Measurements from ENCODE around the gene GUCY1A2. TPM values are rescaled to one million over a fixed set of nuclear protein-coding genes. Genes with fewer than 3 reads are reported as not detected.

Gene GUCY1A2
- total and polyA plus RNA-seq, 7 donors: 0.57 to 18.5 (median 9.4) TPM

DNA sequence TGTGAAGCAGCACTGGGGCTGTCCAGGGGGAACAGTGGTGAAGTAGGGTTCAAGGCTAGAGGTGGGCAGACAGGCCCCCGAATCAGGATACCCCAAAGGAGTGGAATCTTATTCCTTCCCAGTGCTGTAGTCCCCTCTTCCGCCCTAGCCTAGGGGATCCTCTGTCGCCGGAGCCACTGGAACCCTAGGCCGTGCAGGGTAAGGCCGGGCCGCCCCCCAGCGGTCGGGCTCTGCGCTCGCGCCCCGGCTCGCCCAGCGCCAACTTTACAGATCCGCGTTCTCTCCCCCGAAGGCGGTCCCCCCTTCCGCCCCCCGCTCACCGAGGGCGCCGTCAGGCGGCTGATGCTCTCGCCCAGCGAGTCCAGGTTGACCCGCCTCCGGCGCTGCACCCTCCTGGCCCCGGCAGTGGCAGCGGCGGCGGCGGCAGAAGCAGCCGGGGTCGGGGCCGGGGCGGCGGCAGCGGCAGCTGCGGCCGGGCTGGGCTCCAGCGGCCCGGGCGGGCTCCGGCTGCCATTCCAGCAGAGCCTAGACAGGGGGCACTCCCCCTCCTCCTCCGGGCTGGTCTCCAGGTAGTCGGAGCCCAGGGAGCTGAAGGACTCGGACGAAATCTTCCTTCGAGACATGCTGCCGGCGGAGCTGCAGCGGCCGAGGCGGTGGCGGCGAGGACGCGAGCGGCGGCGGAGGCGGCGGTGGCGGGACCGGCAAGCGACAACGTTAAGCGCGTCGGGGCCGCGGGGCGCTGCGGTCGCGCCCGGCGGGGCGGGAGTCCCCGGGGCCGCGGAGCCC is 650 bp downstream of the GUCY1A2 start:
- peaks cover 0 to 52% (median 9%) of the 10 kb centered on the region in 3 donors for H3K27me3 ChIP-seq (ENCODE audit: insufficient read depth in 3 of 3, low read length in 2 of 3)
- no peaks in the 10 kb centered on the region for H3K4me1 ChIP-seq
- no peaks in the 10 kb centered on the region for H3K9me3 ChIP-seq
- TF ChIP-seq, protein P1, sequence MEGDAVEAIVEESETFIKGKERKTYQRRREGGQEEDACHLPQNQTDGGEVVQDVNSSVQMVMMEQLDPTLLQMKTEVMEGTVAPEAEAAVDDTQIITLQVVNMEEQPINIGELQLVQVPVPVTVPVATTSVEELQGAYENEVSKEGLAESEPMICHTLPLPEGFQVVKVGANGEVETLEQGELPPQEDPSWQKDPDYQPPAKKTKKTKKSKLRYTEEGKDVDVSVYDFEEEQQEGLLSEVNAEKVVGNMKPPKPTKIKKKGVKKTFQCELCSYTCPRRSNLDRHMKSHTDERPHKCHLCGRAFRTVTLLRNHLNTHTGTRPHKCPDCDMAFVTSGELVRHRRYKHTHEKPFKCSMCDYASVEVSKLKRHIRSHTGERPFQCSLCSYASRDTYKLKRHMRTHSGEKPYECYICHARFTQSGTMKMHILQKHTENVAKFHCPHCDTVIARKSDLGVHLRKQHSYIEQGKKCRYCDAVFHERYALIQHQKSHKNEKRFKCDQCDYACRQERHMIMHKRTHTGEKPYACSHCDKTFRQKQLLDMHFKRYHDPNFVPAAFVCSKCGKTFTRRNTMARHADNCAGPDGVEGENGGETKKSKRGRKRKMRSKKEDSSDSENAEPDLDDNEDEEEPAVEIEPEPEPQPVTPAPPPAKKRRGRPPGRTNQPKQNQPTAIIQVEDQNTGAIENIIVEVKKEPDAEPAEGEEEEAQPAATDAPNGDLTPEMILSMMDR (IDR thresholded peaks at IDR 0.05): peak; percentile 24
- WGBS, 3 donors: 1 to 2% (median 1%) methylated on average over 41 to 85 of the region's 85 CpGs
- no peak overlapping the region for H3K27ac ChIP-seq
- H3K36me3 ChIP-seq (ENCODE audit: insufficient read depth in 1 of 2, low read depth in 1 of 2): no peaks in the 10 kb centered on the region
- peak; percentile 23 to 46 (median 42) for ATAC-seq
- intact Hi-C loops (cut with DNase I): no loop called here
- H3K4me3 ChIP-seq: peak overlapping the region; percentile 64
- peak; percentile 42 to 56 for DNase-seq

DNA sequence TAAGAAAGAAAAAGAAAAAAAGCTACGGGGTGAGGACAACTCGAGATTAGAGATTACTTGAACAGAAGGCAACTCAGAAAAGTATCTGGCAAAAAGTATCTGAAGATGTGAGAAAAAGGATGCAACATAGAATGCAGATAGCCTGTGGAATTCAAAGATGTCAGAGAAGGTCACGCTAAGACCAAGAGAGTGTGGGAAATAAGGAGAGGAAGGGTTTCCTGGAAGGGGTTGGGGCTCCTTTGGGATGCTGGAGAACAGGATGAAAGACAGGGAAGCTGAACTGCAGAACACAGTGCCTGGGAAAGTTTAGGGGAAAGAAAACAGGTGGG is 1.2 kb downstream of the GUCY1A2 start:
- WGBS, 3 donors: 43 to 51% (median 47%) methylated on average over 3 of the region's 3 CpGs

DNA sequence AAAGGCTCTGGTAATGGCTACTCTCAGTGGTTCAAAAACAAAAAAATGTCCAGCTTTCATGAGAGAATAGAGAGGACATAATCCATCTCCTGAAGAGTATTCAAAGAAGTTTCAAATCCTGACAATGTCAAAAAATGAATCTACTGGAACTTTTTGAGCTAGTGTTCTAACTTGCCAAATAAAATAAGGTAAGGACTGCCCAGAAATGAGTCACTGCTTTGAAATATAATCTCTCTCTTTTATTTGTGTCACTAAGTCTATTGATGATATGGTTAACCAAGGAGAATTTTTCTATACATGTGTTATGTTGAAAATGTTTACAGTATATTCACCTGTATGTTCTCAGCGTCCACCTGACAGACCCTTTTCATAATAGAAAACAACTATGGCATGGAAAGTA is 3.4 kb downstream of the GUCY1A2 start:
- H3K9me3 ChIP-seq: no peaks in the 10 kb centered on the region
- no peaks in the 10 kb centered on the region for H3K36me3 ChIP-seq (ENCODE audit: insufficient read depth in 1 of 2, low read depth in 1 of 2)
- DNase-seq (no peak), ATAC-seq (no peak)
- intact Hi-C loops (cut with DNase I): no loop called here
- TF ChIP-seq, protein P1 (IDR thresholded peaks at IDR 0.05): no peak
- peak overlapping the region; percentile 20 for H3K4me3 ChIP-seq
- H3K4me1 ChIP-seq: no peaks in the 10 kb centered on the region
- H3K27me3 ChIP-seq (ENCODE audit: insufficient read depth in 3 of 3, low read length in 2 of 3): peaks cover 0 to 44% (median 9%) of the 10 kb centered on the region in 3 donors
- no peak overlapping the region for H3K27ac ChIP-seq
- 90 to 91% (median 90%) methylated on average over 1 of the region's 1 CpG for WGBS, 3 donors

More for the DNA sequence above, 1.2 kb downstream of the GUCY1A2 start:
- H3K27ac ChIP-seq: no peak overlapping the region
- TF ChIP-seq, protein P1 (IDR thresholded peaks at IDR 0.05): no peak
- DNase-seq: no peak
- H3K27me3 ChIP-seq (ENCODE audit: insufficient read depth in 3 of 3, low read length in 2 of 3): peaks cover 0 to 49% (median 9%) of the 10 kb centered on the region in 3 donors
- peak in 1 of 4 donors; percentile 19 for ATAC-seq
- H3K9me3 ChIP-seq: no peaks in the 10 kb centered on the region
- intact Hi-C loops (cut with DNase I): no loop called here
- no peaks in the 10 kb centered on the region for H3K36me3 ChIP-seq (ENCODE audit: insufficient read depth in 1 of 2, low read depth in 1 of 2)
- H3K4me1 ChIP-seq: no peaks in the 10 kb centered on the region
- peak overlapping the region; percentile 64 for H3K4me3 ChIP-seq

DNA sequence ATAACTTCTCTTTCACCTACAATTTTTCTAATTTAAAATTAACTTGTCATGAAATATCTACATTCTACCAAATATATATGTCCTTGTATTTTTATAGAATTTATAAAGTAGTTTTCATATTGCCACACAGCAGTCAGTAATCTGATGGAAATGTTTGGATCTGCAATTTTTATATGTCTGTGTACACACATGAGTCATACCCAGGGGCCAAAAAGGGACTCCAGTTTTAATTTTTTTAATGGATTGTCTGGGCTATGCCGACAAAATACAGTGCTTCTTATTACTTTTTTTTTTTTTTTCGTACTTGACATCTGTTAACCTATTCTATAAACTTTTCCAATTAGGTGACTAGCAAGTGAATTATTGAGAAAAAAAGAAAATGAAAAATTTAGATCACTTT is 6.3 kb downstream of the GUCY1A2 start:
- no peaks in the 10 kb centered on the region for H3K9me3 ChIP-seq
- WGBS, 3 donors: 54 to 60% (median 59%) methylated on average over 2 of the region's 2 CpGs
- no peak for ATAC-seq

More for the DNA sequence above, 6.3 kb downstream of the GUCY1A2 start:
- no peak for DNase-seq
- Histone ChIP-seq H3K27ac (no peak overlapping the region), H3K4me1 (no peaks in the 10 kb centered on the region), H3K27me3 (ENCODE audit: insufficient read depth in 3 of 3, low read length in 2 of 3) (peaks cover 0 to 19% (median 0%) of the 10 kb centered on the region in 3 donors), H3K4me3 (no peak overlapping the region), H3K36me3 (ENCODE audit: insufficient read depth in 1 of 2, low read depth in 1 of 2) (no peaks in the 10 kb centered on the region)
- intact Hi-C loops (cut with DNase I): no loop called here
- TF ChIP-seq, protein P1 (IDR thresholded peaks at IDR 0.05): no peak

Data from psoas muscle (tissue), 8 donors.